Natural killer cell (primary cell): Measurements from ENCODE around the gene UBR4. TPM values are rescaled to one million over a fixed set of nuclear protein-coding genes. Genes with fewer than 3 reads are reported as not detected.
A peak's percentile ranks its signal among the peaks of the same experiment; 100 is the strongest.
"Not testable (repeated sequence)": the region's sequence is repeated elsewhere in the genome, so short reads cannot be mapped to it uniquely, and the experiment has no call there.

Experiments
- ATAC-seq, 3 donors: fragments of 150-1000 bp in 2 of 3; fragments of 200-7000 bp in 1 of 3; cut with Tn5 transposase; 1 replicate in 1 of 3; 2 replicates in 2 of 3; pipeline ENCODE4 v1.10.0; 2021; ENCODE audit warnings: mild to moderate bottlenecking in 2 of 3, moderate library complexity in 2 of 3
- DNase-seq, 2 donors: peaks; one replicate each; pipeline versions ENCODE4 v3.0.0 to v3.0.0-alpha.2; 2013 to 2021; ENCODE audit warnings: mixed read lengths in 1 of 2
- H3K27ac ChIP-seq: one replicate; pipeline ENCODE4 v1.5.1; 2013; ENCODE audit warnings: mild to moderate bottlenecking, low read length
- H3K27me3 ChIP-seq: one replicate; pipeline ENCODE4 v1.6.1; 2013; ENCODE audit warnings: low read length; ENCODE audit not compliant: control insufficient read depth, insufficient read depth
- H3K36me3 ChIP-seq: one replicate; pipeline ENCODE4 v1.6.1; 2013; ENCODE audit warnings: low read length; ENCODE audit not compliant: control insufficient read depth, insufficient read depth
- H3K4me1 ChIP-seq: one replicate; pipeline ENCODE4 v1.6.1; 2013; ENCODE audit warnings: low read length; ENCODE audit not compliant: control insufficient read depth, insufficient read depth
- H3K4me3 ChIP-seq: one replicate; pipeline ENCODE4 v1.5.1; 2013; ENCODE audit warnings: low read length
- H3K9me3 ChIP-seq: one replicate; pipeline ENCODE4 v1.6.1; 2013; ENCODE audit warnings: low read length; ENCODE audit not compliant: control insufficient read depth, insufficient read depth
- H3K27ac Mint-ChIP-seq, 2 donors: one replicate each; pipeline ENCODE4 v1.8.0; 2022; ENCODE audit warnings: mild to moderate bottlenecking in 2 of 2, mixed read lengths in 2 of 2, moderate library complexity in 1 of 2
- H3K27me3 Mint-ChIP-seq, 2 donors: one replicate each; pipeline ENCODE4 v1.8.0; 2022; ENCODE audit warnings: low read depth in 2 of 2, mixed read lengths in 2 of 2
- H3K36me3 Mint-ChIP-seq: one replicate; pipeline ENCODE4 v1.8.0; 2022; ENCODE audit warnings: mixed read lengths
- H3K4me1 Mint-ChIP-seq, 2 donors: one replicate each; pipeline ENCODE4 v1.8.0; 2022; ENCODE audit warnings: mixed read lengths in 2 of 2
- H3K4me3 Mint-ChIP-seq: one replicate; pipeline ENCODE4 v1.8.0; 2022; ENCODE audit warnings: mild to moderate bottlenecking, moderate library complexity, mixed read lengths
- H3K9me3 Mint-ChIP-seq, 2 donors: one replicate each; pipeline ENCODE4 v1.8.0; 2022; ENCODE audit warnings: mixed read lengths in 2 of 2
- CTCF ChIP-seq: fragments of 200-600 bp; IDR thresholded peaks from one replicate; pipeline ENCODE4 v1.8.0; 2022; ENCODE audit warnings: antibody characterized with exemption
- WGBS: methylation state at CpG from one replicate; pipeline ENCODE4 v1.1.7; 2013; ENCODE audit warnings: missing lambda C conversion rate; ENCODE audit not compliant: insufficient coverage; 5-methylcytosine and 5-hydroxymethylcytosine counted together
- intact Hi-C: fragments of 100-400 bp; cut with micrococcal nuclease; formaldehyde crosslinking; loops from one replicate; pipeline ENCODE4 v1.14.2; 2022
- total RNA-seq, 4 donors: library from RNA; stranded (reverse); fragments of 120-200 nt in 1 of 4; gene quantifications; one replicate each; pipeline versions ENCODE4 v1.2.3 to v1.2.4, GENCODE V29; 2013 to 2022

UBR4 gene
- total RNA-seq, 3 donors from 2014 or later (not counting 1 experiment from before 2014, with no cell fraction given), result 139 to 178 (median 158) TPM

GRCh38 chr1:19187852-19188251 lies 22.2 kb downstream of the UBR4 start:
- DNase-seq (no peak), ATAC-seq (no peak)
- Mint-ChIP-seq H3K27me3 (no peaks in the 10 kb centered on the region), H3K36me3 (peaks cover 13% of the 10 kb centered on the region), H3K9me3 (no peaks in the 10 kb centered on the region), H3K4me1 (peaks cover 0 to 9% of the 10 kb centered on the region in 2 donors), H3K4me3 (no peak overlapping the region), H3K27ac (no peak overlapping the region)
- peaks cover 81% of the 10 kb centered on the region for H3K36me3 ChIP-seq
- no peaks in the 10 kb centered on the region for H3K9me3 ChIP-seq
- intact Hi-C loops, result no loop called here
- no peak overlapping the region for H3K27ac ChIP-seq
- H3K4me1 ChIP-seq, result no peaks in the 10 kb centered on the region
- no peak for TF ChIP-seq CTCF
- H3K4me3 ChIP-seq, result no peak overlapping the region
- H3K27me3 ChIP-seq, result no peaks in the 10 kb centered on the region

GRCh38 chr1:19186001-19186400 lies 24.1 kb downstream of the UBR4 start:
- no peak overlapping the region for H3K4me3 Mint-ChIP-seq
- H3K36me3 ChIP-seq, result peaks cover 79% of the 10 kb centered on the region
- no peaks in the 10 kb centered on the region for H3K27me3 Mint-ChIP-seq
- no peak overlapping the region for H3K27ac ChIP-seq
- no peaks in the 10 kb centered on the region for H3K9me3 ChIP-seq
- WGBS, result 89% methylated on average over 2 of the region's 2 CpGs
- peaks cover 13% of the 10 kb centered on the region for H3K36me3 Mint-ChIP-seq
- no peaks in the 10 kb centered on the region for H3K9me3 Mint-ChIP-seq
- no peak overlapping the region for H3K4me3 ChIP-seq
- no peaks in the 10 kb centered on the region for H3K27me3 ChIP-seq
- H3K27ac Mint-ChIP-seq, result no peak overlapping the region
- no peak for TF ChIP-seq CTCF
- peaks cover 0 to 8% of the 10 kb centered on the region in 2 donors for H3K4me1 Mint-ChIP-seq
- intact Hi-C loops, result no loop called here
- DNase-seq (no peak), ATAC-seq (no peak)
- no peaks in the 10 kb centered on the region for H3K4me1 ChIP-seq

- Histone ChIP-seq H3K4me3 (no peak overlapping the region), H3K4me1 (peaks cover 9% of the 10 kb centered on the region), H3K27ac (no peak overlapping the region), H3K27me3 (no peaks in the 10 kb centered on the region), H3K36me3 (peaks cover 70% of the 10 kb centered on the region), H3K9me3 (no peaks in the 10 kb centered on the region)
- Mint-ChIP-seq H3K27ac (peak overlapping the region in 1 of 2 donors; percentile 88), H3K9me3 (no peaks in the 10 kb centered on the region), H3K36me3 (peaks cover 21% of the 10 kb centered on the region), H3K4me1 (peaks cover 12 to 22% of the 10 kb centered on the region in 2 donors), H3K27me3 (no peaks in the 10 kb centered on the region), H3K4me3 (no peak overlapping the region)
- ATAC-seq (no peak), DNase-seq (no peak)
- TF ChIP-seq CTCF, result no peak
- 98% methylated on average over 4 of the region's 5 CpGs for WGBS
- intact Hi-C loops, result no loop called here
Observed at GRCh38 chr1:19182223-19182622, 27.8 kb downstream of the UBR4 start.

- 50% methylated on average over 7 of the region's 8 CpGs for WGBS
- H3K27ac Mint-ChIP-seq, result peak overlapping the region; percentile 35 to 88
- H3K4me3 ChIP-seq, intact Hi-C loops, H3K27me3 ChIP-seq, H3K27me3 Mint-ChIP-seq, H3K9me3 ChIP-seq, ATAC-seq, H3K9me3 Mint-ChIP-seq, H3K4me1 ChIP-seq, DNase-seq: not testable (repeated sequence)
- peak overlapping the region; percentile 33 for H3K4me3 Mint-ChIP-seq
- Histone ChIP-seq H3K27ac (peak overlapping the region; percentile 62), H3K36me3 (peaks cover 71% of the 10 kb centered on the region)
- peaks cover 21% of the 10 kb centered on the region for H3K36me3 Mint-ChIP-seq
- H3K4me1 Mint-ChIP-seq, result peaks cover 12 to 22% of the 10 kb centered on the region in 2 donors
Observed at GRCh38 chr1:19180265-19180657, 29.8 kb downstream of the UBR4 start.
